ENCODE results near the gene TIGD3.

Gene TIGD3

DNA sequence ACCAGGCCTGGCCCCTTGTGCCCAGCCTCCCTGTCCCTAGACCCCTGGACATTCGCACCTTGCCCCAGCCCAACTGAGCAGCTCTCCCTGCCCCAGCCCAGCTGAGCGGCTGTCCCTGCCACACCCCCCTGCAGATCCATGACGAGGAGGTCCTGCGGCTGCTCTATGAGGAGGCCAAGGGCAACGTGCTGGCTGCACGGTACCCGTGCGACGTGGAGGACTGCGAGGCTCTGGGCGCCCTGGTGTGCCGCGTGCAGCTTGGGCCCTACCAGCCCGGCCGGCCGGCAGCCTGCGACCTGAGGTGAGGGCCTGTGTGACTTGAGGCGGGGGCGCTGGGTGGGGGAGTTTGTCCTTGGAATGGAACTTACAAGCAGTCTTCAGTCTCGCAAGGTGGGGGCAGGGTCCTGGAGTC lies 39.6 kb downstream of the TIGD3 start:
- Histone ChIP-seq H3K27me3 (replicated peaks; ENCODE audit: control insufficient read depth, insufficient read depth, low read length) (no peaks in the 10 kb centered on the region), H3K36me3 (ENCODE audit: control insufficient read depth, insufficient read depth, low read length) (peaks cover 40% of the 10 kb centered on the region), H3K4me3 (replicated peaks; ENCODE audit: low read depth, low read length) (no peak overlapping the region)
- TF ChIP-seq, protein P1, sequence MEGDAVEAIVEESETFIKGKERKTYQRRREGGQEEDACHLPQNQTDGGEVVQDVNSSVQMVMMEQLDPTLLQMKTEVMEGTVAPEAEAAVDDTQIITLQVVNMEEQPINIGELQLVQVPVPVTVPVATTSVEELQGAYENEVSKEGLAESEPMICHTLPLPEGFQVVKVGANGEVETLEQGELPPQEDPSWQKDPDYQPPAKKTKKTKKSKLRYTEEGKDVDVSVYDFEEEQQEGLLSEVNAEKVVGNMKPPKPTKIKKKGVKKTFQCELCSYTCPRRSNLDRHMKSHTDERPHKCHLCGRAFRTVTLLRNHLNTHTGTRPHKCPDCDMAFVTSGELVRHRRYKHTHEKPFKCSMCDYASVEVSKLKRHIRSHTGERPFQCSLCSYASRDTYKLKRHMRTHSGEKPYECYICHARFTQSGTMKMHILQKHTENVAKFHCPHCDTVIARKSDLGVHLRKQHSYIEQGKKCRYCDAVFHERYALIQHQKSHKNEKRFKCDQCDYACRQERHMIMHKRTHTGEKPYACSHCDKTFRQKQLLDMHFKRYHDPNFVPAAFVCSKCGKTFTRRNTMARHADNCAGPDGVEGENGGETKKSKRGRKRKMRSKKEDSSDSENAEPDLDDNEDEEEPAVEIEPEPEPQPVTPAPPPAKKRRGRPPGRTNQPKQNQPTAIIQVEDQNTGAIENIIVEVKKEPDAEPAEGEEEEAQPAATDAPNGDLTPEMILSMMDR (IDR thresholded peaks at IDR 0.05; ENCODE audit: insufficient read depth, low read length, poor library complexity, severe bottlenecking) = no peak
- DNase-seq (ENCODE audit: extremely low read depth, insufficient read length) = no peak

DNA sequence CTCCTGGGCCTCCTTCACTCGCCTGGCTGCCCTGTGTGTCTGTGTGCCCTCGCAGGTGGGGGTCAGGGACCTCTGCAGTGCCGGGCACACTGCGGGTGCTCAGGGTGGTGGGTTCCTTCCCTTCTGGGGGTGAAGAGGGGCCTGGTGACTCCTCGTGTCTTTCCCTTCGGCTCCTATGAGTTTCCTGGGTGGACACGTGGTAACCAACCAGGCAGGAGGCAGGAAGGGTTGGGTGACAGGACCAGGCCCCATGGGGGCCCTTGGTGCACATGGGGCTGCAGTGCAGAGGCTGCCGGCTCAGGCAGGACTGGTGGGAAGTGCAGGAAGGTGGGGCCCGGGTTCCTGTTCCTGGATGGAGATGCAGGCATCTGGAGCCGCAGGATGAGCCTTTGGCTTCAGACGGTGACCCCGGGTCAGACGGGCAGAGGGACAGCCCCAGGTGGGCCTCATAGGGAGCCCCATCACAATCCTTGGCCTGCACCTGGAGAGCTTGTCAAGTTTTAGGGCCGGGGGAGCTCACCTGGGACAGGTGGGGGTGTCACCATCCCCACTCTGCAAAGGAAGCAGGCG lies 41.5 kb downstream of the TIGD3 start:
- peaks cover 53% of the 10 kb centered on the region for H3K36me3 ChIP-seq (ENCODE audit: control insufficient read depth, insufficient read depth, low read length)
- no peak overlapping the region for H3K4me3 ChIP-seq (replicated peaks; ENCODE audit: low read depth, low read length)
- TF ChIP-seq, protein P1 (IDR thresholded peaks at IDR 0.05; ENCODE audit: insufficient read depth, low read length, poor library complexity, severe bottlenecking) = no peak

DNA sequence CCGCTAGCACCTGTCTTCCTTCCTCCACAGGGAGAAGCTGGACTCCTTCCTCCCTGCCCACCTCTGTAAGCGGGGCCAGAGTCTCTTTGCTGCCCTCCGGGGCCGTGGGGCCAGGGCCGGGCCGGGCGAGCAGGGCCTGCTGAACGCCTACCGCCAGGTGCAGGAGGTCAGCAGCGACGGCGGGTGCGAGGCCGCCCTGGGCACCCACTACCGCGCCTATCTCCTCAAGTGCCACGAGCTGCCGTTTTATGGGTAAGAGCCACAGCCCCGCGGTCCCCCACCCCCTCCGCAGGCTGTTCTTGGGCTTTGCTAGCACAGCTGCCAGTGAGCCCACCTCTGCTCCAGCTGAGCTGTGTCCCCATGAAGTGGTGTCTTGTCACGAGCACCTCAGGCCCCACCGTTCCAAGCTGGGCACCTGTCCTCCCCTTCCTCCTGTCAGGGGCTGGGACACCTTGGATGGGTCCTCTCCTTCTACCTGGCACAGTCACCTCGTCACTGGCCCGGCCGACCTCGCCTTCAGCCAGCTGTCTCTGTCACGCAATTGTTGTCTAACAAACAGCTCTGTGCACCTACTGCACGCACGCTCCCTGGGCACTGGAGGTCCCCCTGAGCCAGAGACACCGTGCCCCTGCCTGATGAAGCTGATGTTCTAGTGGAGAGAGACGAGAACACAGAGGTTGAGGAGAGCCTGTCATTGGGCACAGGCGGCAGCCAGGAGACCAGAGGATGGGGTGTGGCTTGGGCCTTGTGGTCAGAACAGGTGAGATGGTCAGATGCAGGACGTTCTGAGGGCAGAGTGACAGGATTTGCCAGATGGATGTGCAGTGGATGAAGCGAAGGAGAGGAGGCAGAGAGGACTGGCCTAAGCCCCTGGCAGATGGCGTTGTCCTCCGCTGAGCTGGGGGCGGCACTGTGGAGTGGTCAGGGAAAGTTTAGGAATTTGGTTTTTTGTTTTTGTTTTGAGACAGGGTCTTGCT lies 42.5 kb downstream of the TIGD3 start:
- TF ChIP-seq, protein P1 (IDR thresholded peaks at IDR 0.05; ENCODE audit: insufficient read depth, low read length, poor library complexity, severe bottlenecking) = no peak
- no peak overlapping the region for H3K4me3 ChIP-seq (replicated peaks; ENCODE audit: low read depth, low read length)
- no peak for DNase-seq (ENCODE audit: extremely low read depth, insufficient read length)
- H3K36me3 ChIP-seq (ENCODE audit: control insufficient read depth, insufficient read depth, low read length) = peaks cover 55% of the 10 kb centered on the region
- no peaks in the 10 kb centered on the region for H3K27me3 ChIP-seq (replicated peaks; ENCODE audit: control insufficient read depth, insufficient read depth, low read length)

More for the DNA sequence above, 41.5 kb downstream of the TIGD3 start:
- no peak for DNase-seq (ENCODE audit: extremely low read depth, insufficient read length)
- no peaks in the 10 kb centered on the region for H3K27me3 ChIP-seq (replicated peaks; ENCODE audit: control insufficient read depth, insufficient read depth, low read length)

DNA sequence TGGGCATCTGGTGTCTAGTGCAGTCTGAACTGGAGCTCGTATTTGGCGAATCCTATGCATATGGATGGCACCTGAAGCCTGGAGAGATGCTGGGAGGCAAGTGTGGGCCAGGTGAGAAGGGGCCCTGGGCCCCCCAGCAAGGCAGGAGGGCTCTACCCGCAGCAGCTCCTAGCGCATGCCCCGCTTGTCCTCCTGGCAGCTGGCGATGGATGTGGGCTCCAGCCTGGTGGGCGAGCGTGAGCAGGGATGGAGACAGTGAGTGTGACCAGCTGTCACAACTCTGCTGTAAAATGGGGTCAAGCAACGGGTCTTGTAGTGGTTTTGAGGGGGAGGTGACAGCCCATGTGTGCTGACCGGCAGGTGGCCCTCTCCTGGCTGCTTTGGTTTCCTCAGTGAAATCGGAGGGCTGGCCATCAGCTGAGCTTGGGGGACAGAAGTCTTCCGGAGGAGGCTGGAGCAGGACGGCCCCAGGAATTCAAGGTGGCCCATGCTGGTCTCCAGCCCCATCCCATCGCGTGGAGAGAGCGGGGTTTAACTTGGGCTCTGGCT lies 43.9 kb downstream of the TIGD3 start:
- Histone ChIP-seq H3K4me3 (replicated peaks; ENCODE audit: low read depth, low read length) (no peak overlapping the region), H3K27me3 (replicated peaks; ENCODE audit: control insufficient read depth, insufficient read depth, low read length) (no peaks in the 10 kb centered on the region), H3K36me3 (ENCODE audit: control insufficient read depth, insufficient read depth, low read length) (peaks cover 48% of the 10 kb centered on the region)
- DNase-seq (ENCODE audit: extremely low read depth, insufficient read length) = no peak
- TF ChIP-seq, protein P1 (IDR thresholded peaks at IDR 0.05; ENCODE audit: insufficient read depth, low read length, poor library complexity, severe bottlenecking) = no peak

DNA sequence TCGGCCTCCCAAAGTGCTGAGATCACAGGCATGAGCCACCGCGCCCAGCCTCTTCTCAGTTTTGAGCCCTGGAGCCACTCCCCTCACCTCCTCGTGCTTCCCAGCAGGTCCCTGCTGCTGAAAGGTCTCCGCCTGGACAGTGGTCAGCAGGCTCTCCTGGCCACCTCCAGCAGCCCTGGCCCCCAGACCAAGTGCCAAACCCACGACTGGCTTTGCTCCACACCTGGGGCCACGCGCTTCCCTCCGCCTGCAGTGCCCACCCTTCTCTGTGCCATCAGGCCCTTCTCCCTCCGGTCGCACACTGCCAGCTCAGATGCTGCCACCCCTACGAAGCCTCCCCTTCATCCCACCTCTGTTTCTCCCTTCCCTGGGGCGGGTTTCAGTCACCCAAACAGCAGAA lies 44.7 kb downstream of the TIGD3 start:
- H3K36me3 ChIP-seq (ENCODE audit: control insufficient read depth, insufficient read depth, low read length) = peaks cover 45% of the 10 kb centered on the region

More for the DNA sequence above, 44.7 kb downstream of the TIGD3 start:
- TF ChIP-seq, protein P1 (IDR thresholded peaks at IDR 0.05; ENCODE audit: insufficient read depth, low read length, poor library complexity, severe bottlenecking) = no peak
- no peak overlapping the region for H3K4me3 ChIP-seq (replicated peaks; ENCODE audit: low read depth, low read length)
- no peaks in the 10 kb centered on the region for H3K27me3 ChIP-seq (replicated peaks; ENCODE audit: control insufficient read depth, insufficient read depth, low read length)
- no peak for DNase-seq (ENCODE audit: extremely low read depth, insufficient read length)

Data from GM06990 (cell line).